ENCODE data around the gene OR13H1.
"Not testable (repeated sequence)": the region's sequence is repeated elsewhere in the genome, so short reads cannot be mapped to it uniquely, and the experiment has no call there.

OR13H1 gene, protein sequence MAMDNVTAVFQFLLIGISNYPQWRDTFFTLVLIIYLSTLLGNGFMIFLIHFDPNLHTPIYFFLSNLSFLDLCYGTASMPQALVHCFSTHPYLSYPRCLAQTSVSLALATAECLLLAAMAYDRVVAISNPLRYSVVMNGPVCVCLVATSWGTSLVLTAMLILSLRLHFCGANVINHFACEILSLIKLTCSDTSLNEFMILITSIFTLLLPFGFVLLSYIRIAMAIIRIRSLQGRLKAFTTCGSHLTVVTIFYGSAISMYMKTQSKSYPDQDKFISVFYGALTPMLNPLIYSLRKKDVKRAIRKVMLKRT

DNA sequence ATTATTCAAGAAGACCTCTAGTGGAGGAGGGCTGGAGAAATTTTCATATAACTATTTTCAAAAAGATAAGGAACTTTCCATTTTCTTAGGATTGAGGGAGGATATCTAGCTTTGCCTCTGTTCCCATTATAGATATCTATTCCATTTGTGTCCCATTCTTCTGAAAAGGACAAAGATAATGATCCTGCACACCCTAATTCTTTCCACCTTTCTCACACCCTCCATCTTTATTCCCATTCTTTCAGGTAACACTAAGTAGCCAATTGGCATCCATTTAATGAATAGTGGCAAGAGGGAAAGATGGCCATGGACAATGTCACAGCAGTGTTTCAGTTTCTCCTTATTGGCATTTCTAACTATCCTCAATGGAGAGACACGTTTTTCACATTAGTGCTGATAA, at the start of gene OR13H1:
OR13H1 (plus strand) TSS at position 301 of the 400 bp plus-strand sequence; CDS start at position 301, 0 bp downstream.
- no peak for DNase-seq

DNA sequence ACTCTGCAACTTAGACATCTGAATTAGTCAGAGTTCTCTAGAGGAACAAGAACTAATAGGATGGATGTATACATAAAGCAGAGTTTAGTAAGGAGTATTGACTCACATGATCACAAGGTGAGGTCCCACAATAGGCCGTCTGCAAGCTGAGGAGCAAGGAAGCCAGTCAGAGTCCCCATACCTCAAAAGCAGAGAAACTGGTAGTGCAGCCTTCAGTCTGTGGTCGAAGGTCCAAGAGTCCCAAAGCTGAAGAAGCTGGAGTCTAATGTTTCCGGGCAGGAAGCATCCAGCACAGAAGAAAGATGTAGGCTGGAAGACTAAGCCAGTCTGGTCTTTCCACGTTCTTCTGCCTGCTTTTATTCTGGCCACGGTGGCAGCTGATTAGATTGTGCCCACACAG, 42.3 kb upstream of the OR13H1 start:
- DNase-seq: not testable (repeated sequence)

DNA sequence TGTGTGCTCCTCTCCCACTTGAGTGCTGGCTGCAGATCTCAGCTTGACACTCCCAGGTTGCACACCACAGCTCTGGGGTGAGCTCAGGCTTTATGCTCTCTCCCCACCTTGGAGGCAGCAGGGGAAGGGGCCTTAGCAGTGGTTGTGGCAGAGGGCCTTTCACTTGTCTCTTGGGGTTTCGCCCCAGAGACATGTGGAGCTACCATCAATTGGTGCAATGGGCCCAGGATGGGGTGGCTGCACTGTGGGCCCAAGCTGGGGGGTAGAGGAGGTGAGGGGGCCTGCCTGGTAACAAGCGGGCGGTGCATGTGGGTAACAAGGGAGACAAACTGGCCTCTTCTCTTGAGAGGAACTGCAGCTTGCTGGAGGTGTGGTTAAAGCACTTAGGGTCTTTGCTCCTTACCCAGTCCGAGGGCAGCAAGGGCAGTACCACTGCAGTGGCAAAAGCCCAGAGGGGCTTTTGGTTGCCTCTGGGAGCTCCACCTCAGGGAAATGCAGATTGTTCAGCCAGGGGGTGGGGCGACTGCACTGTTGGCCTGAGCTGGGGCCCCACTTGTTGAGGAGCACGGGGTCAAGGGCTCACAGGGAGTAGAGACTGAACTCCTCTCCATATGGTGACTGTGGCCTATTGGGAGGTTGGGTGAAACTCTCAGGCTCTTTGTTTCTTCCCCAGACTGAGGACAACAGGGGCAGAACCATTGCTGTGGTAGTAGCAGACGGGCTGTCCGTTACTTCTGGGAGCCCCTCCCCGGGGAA, 30.5 kb upstream of the OR13H1 start:
- no peak for DNase-seq

DNA sequence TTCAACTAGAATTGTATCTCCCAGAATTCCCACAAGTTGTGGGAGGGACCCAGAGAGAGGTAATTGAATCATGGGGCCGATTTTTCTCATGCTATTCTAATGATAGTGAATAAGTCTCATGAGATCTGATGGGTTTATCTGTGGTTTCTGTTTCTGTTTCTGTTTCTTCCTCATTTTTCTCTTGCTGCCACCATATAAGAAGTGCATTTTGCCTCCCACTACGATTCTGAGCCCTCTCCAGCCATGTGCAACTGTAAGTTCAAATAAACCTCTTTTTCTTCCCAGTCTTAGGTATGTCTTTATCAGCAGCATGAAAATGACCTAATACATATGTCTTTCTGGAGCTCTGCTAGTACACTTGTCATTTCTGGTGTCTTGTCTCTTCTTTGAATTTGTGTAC, 22.1 kb upstream of the OR13H1 start:
- no peak for DNase-seq

DNA sequence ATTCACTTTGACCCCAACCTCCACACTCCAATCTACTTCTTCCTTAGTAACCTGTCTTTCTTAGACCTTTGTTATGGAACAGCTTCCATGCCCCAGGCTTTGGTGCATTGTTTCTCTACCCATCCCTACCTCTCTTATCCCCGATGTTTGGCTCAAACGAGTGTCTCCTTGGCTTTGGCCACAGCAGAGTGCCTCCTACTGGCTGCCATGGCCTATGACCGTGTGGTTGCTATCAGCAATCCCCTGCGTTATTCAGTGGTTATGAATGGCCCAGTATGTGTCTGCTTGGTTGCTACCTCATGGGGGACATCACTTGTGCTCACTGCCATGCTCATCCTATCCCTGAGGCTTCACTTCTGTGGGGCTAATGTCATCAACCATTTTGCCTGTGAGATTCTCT, 344 bp downstream of the OR13H1 start:
- no peak for DNase-seq

DNA sequence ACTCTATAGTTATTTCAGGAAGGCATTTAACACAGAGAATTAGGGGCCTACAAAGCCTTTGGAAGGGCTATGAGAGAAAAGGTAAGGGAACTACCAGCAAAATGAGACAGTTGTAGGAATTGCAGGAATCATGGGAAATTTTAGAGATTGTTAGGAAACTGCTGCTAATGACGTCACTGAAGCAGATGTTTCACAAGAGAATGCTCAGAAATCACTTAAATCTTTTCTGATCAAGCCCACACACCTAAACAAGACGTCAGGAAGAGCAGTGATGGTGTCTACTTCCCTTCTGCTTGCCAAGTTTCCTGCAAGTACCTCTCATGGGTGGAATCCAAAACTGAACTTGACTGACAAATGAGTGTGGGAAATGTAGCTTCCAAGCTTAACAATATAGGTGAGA, 5.1 kb downstream of the OR13H1 start:
- no peak for DNase-seq

DNA sequence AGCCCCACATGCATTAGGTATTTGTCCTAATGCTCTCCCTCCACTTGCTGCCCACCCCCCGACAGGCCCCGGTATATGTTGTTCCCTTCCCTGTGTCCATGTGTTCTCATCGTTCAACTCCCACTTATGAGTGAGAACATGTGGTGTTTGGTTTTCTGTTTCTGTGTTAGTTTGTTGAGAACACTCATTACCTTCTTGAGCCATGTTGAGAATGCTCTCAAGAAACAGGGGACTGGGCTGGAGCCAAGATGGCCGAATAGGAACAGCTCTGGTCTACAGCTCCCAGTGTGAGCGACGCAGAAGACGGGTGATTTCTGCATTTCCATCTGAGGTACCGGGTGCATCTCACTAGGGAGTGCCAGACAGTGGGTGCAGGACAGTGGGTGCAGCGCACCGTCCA, 8.6 kb downstream of the OR13H1 start:
- DNase-seq: not testable (repeated sequence)

DNA sequence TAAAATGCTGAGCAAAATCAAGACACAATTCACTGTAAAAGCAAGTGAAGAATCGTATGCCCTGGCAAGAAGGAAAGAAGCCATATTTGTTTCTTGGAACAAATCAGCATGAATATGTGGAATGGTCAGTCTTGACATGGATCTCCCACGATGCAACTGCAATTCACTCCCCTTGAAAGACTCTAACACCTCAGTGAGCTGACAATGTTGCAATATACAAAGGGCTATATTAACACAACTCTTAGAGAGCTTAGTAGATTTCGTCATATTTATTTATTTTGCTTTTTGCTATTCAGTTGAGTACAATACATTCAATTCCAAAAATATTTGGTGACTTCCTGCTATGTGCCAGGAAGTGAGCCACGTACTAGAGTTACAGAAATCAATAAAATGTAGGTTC, 14.7 kb downstream of the OR13H1 start:
- DNase-seq: no peak

DNA sequence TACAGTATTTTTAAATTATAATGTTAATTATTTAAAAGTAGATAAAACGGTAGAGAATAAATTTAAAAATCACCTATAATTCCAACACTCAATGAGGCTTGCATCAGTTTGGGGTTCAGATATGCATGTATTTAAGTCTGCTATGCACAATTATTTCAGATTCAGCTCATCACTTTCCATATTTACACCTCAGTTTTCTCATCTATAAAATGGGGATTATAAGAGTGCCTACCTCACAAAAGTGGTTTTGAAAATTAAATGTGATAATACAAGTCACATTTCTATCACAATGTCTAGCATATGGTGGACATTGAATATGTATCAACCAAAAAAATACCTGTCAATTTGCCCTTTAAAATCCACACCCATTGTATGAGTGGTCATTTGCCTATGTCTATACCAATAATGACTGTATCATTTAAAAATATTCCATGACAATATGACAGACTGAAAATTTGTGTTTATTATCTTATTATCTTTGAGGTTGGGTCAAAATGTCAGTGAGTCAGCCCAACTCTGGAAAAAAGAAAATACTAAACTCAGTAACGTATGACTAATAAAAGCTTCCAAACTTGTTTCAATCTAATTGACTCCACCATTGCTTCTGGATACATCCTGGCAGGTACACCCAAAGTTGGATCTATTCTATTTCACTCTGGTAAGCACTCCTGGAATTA, 20.8 kb downstream of the OR13H1 start:
- no peak for DNase-seq

DNA sequence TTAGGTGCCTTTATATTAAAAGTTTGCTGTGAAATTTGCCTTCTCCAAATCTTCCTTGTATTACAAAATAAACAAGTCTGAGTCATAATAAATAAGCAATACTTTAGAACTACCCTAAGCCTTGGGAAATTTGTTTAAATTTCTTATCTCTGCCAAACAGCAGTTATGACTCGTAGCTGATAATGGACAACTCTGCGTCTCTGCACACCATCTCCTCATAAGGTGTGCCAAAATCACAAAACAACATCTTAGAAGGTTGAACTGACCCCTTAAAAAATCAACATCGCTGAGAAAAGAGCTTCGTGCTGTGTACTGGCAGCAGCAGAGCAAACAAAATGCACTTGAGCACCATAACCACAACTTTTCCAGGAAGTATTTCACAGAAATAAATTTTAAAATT, 22.0 kb downstream of the OR13H1 start:
- DNase-seq: no peak

DNA sequence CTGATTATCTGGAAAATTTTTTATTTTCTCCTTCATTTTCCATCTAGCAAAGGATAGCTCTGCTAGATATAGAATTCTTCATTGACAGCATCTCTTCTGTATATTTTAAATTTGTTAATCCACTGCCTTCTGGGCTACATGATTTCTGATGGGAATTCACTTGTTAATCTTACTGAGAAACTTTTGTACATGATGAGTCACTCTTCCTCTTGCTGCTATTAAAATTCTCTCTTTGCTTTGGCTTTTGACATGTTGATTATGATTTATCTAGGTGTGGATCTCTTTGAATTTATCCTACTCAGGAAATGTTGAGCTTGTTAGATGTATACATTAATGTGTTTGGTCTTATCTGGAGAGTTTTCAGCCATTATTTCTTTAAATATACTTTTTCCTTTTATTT, 27.5 kb downstream of the OR13H1 start:
- no peak for DNase-seq

DNA sequence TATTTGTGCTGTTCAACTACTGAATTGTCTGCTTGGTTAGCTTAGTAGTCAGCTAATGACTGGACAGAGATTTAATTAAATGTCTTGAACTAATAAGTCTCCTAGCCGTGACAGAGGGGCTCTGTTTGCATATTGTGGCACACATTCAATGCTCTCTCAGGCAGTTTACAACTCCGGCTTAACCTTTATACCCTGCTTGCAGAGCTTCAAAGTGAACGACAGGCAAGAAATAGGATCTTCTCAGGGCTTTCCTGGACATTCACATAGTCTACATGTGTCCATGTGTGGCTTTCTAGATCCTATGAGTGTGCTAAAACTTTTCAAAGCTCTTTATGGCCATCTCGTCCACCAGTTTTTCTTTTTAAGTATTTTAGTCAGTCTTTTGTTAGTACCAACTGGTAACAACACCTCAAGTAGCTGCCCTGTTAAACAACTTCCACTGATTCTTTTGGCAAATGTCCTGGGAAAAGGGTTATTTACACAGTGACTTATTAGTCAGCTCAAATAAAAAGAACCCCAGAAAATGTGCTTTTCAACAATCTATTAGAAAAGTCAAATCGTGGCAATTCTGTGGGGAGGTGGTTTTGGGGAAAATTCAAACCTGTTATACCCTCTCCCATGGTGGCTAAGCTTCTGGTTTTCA, 28.6 kb downstream of the OR13H1 start:
- DNase-seq: no peak

DNA sequence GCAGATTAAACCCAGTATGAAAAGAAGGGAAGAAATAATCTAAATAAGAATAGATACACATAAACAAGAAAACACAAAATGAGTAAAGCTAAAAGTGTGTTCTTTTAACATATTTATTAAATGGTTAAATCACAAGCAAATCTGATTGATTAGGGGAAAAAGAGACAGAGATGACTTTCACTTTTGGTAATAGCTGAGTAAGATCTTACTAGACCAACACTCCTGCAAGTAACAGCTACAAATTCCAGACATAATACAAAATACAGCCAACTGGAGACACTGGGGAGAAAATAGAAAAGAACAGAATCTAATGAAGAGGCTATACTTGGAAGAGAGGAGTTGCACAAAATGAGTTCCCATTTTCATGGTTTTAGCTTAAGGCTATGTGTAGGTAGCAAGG, 33.5 kb downstream of the OR13H1 start:
- DNase-seq: no peak

DNA sequence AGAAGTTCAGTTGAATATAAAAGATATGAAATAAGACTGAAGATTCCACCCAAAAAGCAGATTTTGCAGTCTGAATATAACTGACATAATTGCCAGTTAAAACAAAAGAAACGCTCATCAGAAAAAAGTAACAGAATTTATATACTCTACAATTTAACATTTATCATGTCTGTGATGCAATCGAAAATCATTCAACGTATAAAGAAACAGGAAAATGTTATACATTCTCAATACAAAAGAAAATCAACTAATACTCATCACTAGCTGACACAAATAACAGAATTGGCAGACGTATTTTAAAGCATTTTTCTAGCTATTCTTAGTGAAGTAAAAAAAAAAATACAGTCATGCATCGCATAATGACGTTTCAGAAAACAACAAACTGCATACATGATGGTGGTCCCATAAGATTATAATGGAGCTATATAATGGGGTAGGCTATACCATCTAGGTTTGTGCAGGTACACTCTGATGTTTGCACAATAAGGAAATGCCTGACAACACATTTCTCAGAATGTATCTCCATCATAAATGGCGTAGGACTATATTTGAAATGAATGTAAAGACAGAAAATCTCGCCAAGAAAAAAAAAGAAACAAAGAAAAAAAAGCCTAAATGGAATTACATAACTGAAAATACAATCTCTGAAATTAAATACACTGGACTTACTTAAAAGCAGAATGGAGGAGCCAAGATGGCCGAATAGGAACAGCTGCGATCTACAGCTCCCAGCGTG, 34.3 kb downstream of the OR13H1 start:
- DNase-seq: no peak

DNA sequence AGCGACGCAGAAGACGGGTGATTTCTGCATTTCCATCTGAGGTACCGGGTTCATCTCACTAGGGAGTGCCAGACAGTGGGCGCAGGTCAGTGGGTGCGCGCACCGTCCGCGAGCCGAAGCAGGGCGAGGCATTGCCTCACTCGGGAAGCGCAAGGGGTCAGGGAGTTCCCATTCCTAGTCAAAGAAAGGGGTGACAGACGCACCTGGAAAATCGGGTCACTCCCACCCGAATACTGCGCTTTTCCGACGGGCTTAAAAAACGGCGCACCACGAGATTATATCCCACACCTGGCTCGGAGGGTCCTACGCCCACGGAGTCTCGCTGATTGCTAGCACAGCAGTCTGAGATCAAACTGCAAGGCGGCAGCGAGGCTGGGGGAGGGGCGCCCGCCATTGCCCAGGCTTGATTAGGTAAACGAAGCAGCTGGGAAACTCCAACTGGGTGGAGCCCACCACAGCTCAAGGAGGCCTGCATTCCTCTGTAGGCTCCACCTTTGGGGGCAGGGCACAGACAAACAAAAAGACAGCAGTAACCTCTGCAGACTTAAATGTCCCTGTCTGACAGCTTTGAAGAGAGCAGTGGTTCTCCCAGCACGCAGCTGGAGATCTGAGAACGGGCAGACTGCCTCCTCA, 35.0 kb downstream of the OR13H1 start:
- DNase-seq: not testable (repeated sequence)

DNA sequence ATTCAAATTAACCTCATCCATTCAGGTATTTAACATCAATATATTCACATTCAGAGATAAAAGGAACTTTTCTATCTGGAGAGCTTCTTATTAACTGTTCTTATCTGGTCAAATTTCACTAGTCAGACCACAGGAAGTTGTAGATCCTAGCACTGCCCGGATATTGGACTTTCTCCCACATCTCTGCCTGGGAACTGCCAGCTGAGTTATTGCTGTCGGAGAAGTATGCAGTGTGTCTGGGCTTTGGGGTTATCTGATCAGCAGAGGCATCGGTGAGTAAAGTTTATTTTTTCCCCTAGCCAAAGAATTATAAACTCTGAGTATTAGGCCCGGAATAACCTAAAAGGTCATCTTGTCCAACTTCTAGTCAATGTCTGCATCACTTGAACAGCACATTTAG, 45.1 kb downstream of the OR13H1 start:
- no peak for DNase-seq
